ENCODE results near the gene MYO16.

The MYO16 gene

DNA sequence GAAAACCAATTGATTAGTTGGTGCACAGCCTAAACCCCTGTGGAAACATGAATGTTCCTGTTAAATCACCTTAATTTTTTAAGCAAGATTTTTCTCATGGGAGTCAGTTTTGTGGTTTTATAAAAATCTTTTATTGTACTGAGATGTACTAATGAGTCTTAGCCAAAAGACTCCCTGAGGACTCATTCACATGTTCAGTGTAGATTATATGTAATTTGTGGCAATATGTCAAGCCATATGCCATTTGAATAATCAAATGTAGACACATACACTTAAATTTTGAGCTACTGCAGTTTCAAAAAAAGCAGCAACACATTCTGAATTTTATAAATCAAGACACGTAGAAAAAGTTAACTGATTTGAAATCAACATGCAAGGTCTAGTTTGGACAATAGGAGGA lies 395.2 kb downstream of the MYO16 start:
- TF ChIP-seq CTCF (conservative IDR thresholded peaks at IDR 0.05) (no peak), ZFX (IDR thresholded peaks at IDR 0.05) (no peak)
- no peak overlapping the region for H3K27ac ChIP-seq

GRCh38 chr13:109026266-109026665 lies 396.9 kb downstream of the MYO16 start:
- TF ChIP-seq ZFX (IDR thresholded peaks at IDR 0.05) (no peak), CTCF (conservative IDR thresholded peaks at IDR 0.05) (no peak)
- H3K27ac ChIP-seq = no peak overlapping the region

DNA sequence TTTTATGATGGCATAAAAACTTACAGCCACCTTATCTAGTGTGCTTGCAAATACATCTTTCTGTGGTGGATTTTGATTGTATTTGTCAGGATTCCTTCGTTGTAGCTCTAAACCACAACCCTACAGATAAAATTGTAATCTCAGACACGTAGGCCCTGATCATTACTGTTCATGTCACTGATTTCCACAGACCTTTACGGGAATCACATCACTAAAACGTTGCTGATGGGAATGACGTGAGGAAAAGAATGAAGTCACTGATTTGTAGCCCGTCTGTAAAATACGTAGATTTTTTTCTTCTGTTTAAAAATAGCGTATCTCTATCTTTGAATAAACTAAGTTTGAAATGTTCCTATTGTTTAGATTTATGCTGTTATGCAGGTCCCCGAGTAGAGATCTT lies 399.2 kb downstream of the MYO16 start:
- H3K27ac ChIP-seq = no peak overlapping the region
- no peak for TF ChIP-seq ZFX (IDR thresholded peaks at IDR 0.05)
- TF ChIP-seq CTCF (conservative IDR thresholded peaks at IDR 0.05) = no peak

DNA sequence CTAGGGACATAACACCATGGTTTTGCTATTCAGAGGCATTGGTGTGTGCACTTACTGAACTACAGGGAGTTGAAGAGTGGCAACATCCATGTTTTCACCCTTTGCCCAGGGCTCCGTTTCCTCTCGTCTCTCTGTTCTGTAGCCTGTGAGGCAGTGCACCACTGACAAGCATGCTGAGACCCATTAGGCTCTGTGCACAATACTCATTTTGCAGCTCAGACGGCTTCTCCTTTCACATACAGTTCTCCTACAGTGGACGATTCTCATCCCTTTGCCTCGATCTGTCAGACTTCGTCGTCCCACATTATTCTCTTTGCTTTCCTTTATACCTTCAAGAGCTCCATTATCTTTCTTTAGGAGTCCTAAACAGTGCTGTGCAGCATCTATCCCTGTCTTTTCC lies 403.7 kb downstream of the MYO16 start:
- H3K27ac ChIP-seq = no peak overlapping the region
- TF ChIP-seq ZFX (IDR thresholded peaks at IDR 0.05) = no peak
- TF ChIP-seq CTCF (conservative IDR thresholded peaks at IDR 0.05) = no peak

- H3K27ac ChIP-seq = no peak overlapping the region
- TF ChIP-seq ZFX (IDR thresholded peaks at IDR 0.05) = no peak
- TF ChIP-seq CTCF (conservative IDR thresholded peaks at IDR 0.05) = no peak
These were observed 406.8 kb downstream of the MYO16 start for GRCh38 chr13:109036078-109036780.

- no peak for TF ChIP-seq ZFX (IDR thresholded peaks at IDR 0.05)
- H3K27ac ChIP-seq = no peak overlapping the region
These were observed 414.2 kb downstream of the MYO16 start for GRCh38 chr13:109043636-109044035.

- no peak for TF ChIP-seq ZFX (IDR thresholded peaks at IDR 0.05)
- TF ChIP-seq CTCF (conservative IDR thresholded peaks at IDR 0.05) = no peak
- H3K27ac ChIP-seq = no peak overlapping the region
These were observed 426.4 kb downstream of the MYO16 start for GRCh38 chr13:109055850-109056249.

- TF ChIP-seq CTCF (conservative IDR thresholded peaks at IDR 0.05) = no peak
- no peak for TF ChIP-seq ZFX (IDR thresholded peaks at IDR 0.05)
- no peak overlapping the region for H3K27ac ChIP-seq
These were observed 428.7 kb downstream of the MYO16 start for GRCh38 chr13:109058087-109058486.

All from C4-2B (cell line).